Thyroid gland (tissue), 4 donors: ENCODE measurements around the gene BTBD9.

Experiments used
- CTCF ChIP-seq, 6 experiments: fragments of 200-600 bp in 3 of 6; fragments of 450-650 bp in 3 of 6; sonication (generic) in 3 of 6; IDR thresholded peaks; one replicate each; pipeline ENCODE4 v1.5.1; 2016 to 2019; ENCODE audit warnings: antibody characterized with exemption in 6 of 6, mild to moderate bottlenecking in 2 of 6, inconsistent platforms in 1 of 6, moderate library complexity in 1 of 6
- POLR2A ChIP-seq, 2 donors: fragments of 450-650 bp; IDR thresholded peaks; one replicate each; pipeline ENCODE4 v1.6.1; 2017; ENCODE audit warnings: antibody characterized with exemption in 2 of 2, mild to moderate bottlenecking in 2 of 2, moderate library complexity in 1 of 2

GRCh38 chr6:38687549-38687948 lies 47.8 kb upstream of the BTBD9 start:
- TF ChIP-seq CTCF (IDR thresholded peaks at IDR 0.05) (no peak), POLR2A (IDR thresholded peaks at IDR 0.05) (no peak)
